ENCODE data around the gene TMEM87B. TPM values are rescaled to one million over a fixed set of nuclear protein-coding genes. Genes with fewer than 3 reads are reported as not detected.

TMEM87B gene
- total RNA-seq, 1 experiment from 2014 or later, result 14.8 TPM

DNA sequence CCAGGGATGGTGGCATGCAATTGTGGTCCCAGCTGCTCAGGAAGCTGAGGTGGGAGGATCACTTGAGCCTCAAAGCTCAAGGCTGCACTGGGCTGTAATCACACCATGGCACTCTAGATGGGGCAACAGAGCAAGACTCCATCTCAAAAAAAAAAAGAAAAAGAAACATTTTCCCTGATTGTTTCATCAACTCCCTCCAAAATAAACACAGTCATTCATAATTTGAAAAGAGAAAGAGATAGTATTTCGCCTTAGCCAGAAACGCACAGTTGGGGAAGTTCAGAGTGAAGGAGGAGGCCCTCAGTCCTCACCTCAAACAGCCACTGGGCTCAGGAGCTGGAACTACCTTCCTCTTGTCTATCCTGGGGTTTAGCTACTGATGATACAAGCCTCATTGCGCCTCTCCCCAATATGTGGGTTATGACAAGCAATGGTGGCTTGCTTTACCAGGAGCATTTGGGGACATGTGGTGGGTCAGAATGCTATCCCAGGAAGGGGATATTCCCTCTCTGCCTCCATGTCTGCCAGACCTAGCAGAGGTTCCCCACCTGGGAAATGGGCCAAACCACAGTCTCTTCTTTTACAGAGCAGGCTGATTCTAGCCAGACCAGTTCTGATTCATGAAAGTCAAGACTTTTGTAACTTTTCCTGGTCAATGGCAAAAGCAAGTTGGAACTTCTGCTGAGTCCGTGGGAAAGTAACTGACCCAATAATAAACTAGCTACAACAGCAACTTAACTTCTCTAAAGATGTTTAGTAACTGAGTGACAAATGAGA, 22.2 kb upstream of the TMEM87B start:
- RAD21 ChIA-PET (ENCODE audit: low non-redundant PET in 1 of 2, low total read pairs in 2 of 2, uncharacterized antibody in 2 of 2, unreplicated experiment in 2 of 2), result no interaction called here
- CTCF ChIA-PET, result interaction anchor here (1.2 kb wide), 1 partner anchor 13 kb away, joined by 5 read pairs; no protein-coding TSS in a partner anchor
- Histone ChIP-seq H3K4me2 (ENCODE audit: low read length) (peak overlapping the region; percentile 57), H3K27ac (ENCODE audit: low read depth, low read length) (peak overlapping the region; percentile 17), H3K27me3 (ENCODE audit: insufficient read depth, low read length) (no peaks in the 10 kb centered on the region), H3K36me3 (ENCODE audit: control insufficient read depth in 1 of 2, insufficient read depth in 2 of 2, low read length in 2 of 2) (no peaks in the 10 kb centered on the region), H3K4me1 (ENCODE audit: control insufficient read depth in 1 of 2, insufficient read depth in 2 of 2, low read length in 2 of 2) (peaks cover 29 to 30% of the 10 kb centered on the region in 2 experiments), H3K9ac (ENCODE audit: low read length) (no peak overlapping the region), H3K9me3 (ENCODE audit: control insufficient read depth in 1 of 2, insufficient read depth in 1 of 2, low read depth in 1 of 2, low read length in 2 of 2) (peaks cover 3 to 5% of the 10 kb centered on the region in 2 experiments; a peak in 1 of 4 replicates), H3K9me2 (ENCODE audit: insufficient read depth) (no peaks in the 10 kb centered on the region), H3K4me3 (replicated peaks in 1 of 2; ENCODE audit: low read depth in 1 of 2, low read length in 2 of 2) (no peak overlapping the region), H3K79me2 (ENCODE audit: insufficient read depth, low read length) (no peaks in the 10 kb centered on the region), H2AFZ (ENCODE audit: low read depth, low read length, poor library complexity, severe bottlenecking) (no peak overlapping the region), H4K20me1 (ENCODE audit: insufficient read depth) (no peaks in the 10 kb centered on the region)
- POLR2A ChIA-PET, result interaction anchor here (1.0 kb wide), 1 partner anchor 54 kb away, joined by 4 read pairs; no protein-coding TSS in a partner anchor
- intact Hi-C loops (cut with micrococcal nuclease), result loop anchor here (5.0 kb wide), 1 partner anchor 56 kb away; no protein-coding TSS in a partner anchor
- DNase-seq (ENCODE audit: low read depth, low spot score) (peak; percentile 48), ATAC-seq (peak; percentile 82)
- BruUV-seq (replicated peaks), result no TSS peak
- no peak for TF ChIP-seq EZH2 (IDR thresholded peaks at IDR 0.05)
- TF ChIP-seq RAD21 (IDR thresholded peaks at IDR 0.05; ENCODE audit: low read depth), result no peak
- TF ChIP-seq ATF3 (IDR thresholded peaks at IDR 0.05), result no peak
- no peak; the same call in 1 of the 2 replicates for TF ChIP-seq ELF1 (IDR thresholded peaks at IDR 0.05; ENCODE audit: borderline replicate concordance, low read depth)
- TF ChIP-seq TCF7L2 (IDR thresholded peaks at IDR 0.05; ENCODE audit: borderline replicate concordance, extremely low read depth, insufficient read depth, insufficient read length), result no peak
- TF ChIP-seq JUND (IDR thresholded peaks at IDR 0.05), result no peak
- TF ChIP-seq CBX3 (IDR thresholded peaks at IDR 0.05; ENCODE audit: low read depth), result peak; percentile 24; the same call in 1 of the 2 replicates
- no peak for TF ChIP-seq ZFX (IDR thresholded peaks at IDR 0.05)
- TF ChIP-seq POLR2AphosphoS5 (IDR thresholded peaks at IDR 0.05; ENCODE audit: low read depth, low read length), result no peak
- TF ChIP-seq SRF (IDR thresholded peaks at IDR 0.05; ENCODE audit: low read depth), result 0 out of 2 replicates have a peak, but pooled peaks have one; percentile 43
- TF ChIP-seq ZBTB33 (IDR thresholded peaks at IDR 0.05; ENCODE audit: extremely low read depth, insufficient replicate concordance, low read length), result no peak
- no peak for TF ChIP-seq POLR2A (IDR thresholded peaks at IDR 0.05; ENCODE audit: borderline replicate concordance, extremely low read depth, insufficient read depth, insufficient read length)
- no peak for TF ChIP-seq ZNF274 (IDR thresholded peaks at IDR 0.05; ENCODE audit: low read depth, low read length)
- no peak for TF ChIP-seq EGR1 (IDR thresholded peaks at IDR 0.05; ENCODE audit: low read depth)
- no peak for TF ChIP-seq REST (IDR thresholded peaks at IDR 0.05; ENCODE audit: low read depth)
- no peak for TF ChIP-seq EZH2phosphoT487 (IDR thresholded peaks at IDR 0.05; ENCODE audit: borderline replicate concordance)
- TF ChIP-seq CTCF (IDR thresholded peaks at IDR 0.05 in 2 of 3, conservative IDR thresholded peaks at IDR 0.05 in 1 of 3; ENCODE audit: borderline replicate concordance in 1 of 3, insufficient read depth in 1 of 3, low read depth in 2 of 3, low read length in 2 of 3), result peak in 1 of 3 experiments; percentile 32; a peak in 1 of 6 replicates
- TF ChIP-seq CEBPB (IDR thresholded peaks at IDR 0.05; ENCODE audit: low read depth), result peak; percentile 38; the same call in 1 of the 2 replicates

All from HCT116 (cell line).